DMS79 (cell line): ENCODE results near the gene SRGAP3.

Experiments
- DNase-seq: peaks from one replicate; lab custom pipeline; 2025; lab: John Stamatoyannopoulos, UW

SRGAP3 gene

GRCh38 chr3:9253327-9253726 lies 3.9 kb upstream of the SRGAP3 start:
- no peak for DNase-seq

DNA sequence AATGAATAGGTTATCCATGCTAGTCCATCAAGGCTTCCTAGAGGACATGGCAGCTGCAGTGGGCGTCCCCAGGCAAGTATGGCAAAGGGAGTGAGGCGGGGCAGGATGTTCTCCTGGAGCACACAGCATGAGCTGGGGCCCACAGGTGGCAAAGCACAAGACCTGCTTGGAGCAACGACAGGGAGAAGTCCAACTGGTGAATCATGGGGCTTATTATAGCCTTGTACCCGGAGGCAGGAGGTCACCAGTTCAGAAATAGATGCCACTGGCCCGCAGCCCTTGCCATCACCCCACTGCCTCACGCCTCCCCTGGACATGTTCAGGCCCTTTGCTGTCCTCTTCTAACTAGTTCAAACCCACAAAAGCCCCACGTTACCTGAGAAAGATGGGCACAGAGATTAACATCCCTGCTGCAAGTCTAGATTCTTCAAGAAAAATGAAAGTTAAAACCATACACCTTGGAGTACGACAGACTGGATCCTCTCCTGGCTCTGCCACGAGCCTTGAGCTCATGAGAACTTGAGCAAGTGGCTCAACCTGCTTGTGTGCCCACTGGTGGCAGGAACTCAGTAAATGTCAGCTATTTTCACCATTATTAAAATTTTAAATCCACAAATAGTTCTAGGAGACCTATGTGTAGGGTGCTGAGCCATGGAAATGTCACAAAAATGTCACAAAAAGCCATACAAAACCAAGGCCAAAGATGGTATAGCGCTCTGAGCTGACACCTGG lies 1.8 kb upstream of the SRGAP3 start:
- DNase-seq: no peak

- DNase-seq: no peak
These were observed 790 bp upstream of the SRGAP3 start for GRCh38 chr3:9250236-9250635.

GRCh38 chr3:9248522-9249271 lies 749 bp downstream of the SRGAP3 start:
- DNase-seq: no peak

DNA sequence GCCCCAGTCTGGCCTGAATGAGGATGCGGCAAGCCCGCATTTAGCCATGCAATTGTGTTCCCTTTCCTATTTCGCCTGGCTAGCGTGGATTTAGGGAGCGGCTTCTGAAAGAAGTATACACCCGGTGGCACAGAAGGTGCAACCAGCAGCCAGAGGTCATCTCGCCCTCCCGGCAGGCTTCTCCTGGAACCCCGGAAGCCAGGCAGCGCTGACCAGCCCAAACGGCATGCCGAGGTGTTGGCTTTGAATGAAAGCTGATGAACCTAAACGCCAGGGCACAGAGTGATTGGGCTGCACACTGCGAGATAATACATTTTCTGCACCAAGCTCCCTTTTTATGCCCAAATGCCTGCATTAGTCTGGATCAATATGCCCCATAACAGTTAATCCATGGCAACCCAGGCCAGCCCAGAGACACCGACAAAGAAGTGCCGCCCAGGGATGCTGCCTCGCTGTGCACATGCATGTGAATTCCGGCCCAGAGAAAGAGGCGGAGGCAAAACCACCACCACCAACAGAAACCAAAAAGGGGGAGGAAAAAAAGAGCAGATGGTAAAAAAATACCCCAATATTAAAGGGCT lies 1.4 kb downstream of the SRGAP3 start:
- DNase-seq: no peak

DNA sequence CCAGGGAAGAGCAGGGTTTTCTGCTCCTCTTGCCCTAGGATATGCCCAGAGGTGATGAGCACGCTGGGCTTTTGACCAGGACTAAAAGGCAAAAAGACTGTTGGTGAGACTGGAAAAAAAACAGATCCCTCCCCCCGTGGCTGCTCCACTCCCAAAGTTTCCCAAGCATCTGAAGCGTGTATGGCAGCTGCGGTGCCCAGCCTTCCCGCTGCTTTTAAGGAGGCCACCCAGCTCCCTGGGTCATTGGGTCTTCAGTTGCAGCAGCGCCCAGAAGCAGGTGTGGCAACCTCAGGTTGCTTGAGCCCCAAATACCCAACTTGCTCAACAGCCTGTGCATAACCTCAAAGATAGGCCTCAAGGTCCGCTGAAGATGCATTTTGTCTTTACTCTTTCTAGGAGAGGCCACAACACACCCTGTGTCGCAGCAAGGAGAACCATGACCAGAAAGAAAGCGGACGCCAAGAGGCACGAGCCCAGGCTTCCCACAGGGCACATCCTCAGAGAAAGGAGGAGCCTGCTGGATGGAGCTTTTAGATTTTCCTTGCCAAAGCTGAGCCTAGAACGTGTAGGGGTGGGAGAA lies 2.0 kb downstream of the SRGAP3 start:
- DNase-seq: no peak

DNA sequence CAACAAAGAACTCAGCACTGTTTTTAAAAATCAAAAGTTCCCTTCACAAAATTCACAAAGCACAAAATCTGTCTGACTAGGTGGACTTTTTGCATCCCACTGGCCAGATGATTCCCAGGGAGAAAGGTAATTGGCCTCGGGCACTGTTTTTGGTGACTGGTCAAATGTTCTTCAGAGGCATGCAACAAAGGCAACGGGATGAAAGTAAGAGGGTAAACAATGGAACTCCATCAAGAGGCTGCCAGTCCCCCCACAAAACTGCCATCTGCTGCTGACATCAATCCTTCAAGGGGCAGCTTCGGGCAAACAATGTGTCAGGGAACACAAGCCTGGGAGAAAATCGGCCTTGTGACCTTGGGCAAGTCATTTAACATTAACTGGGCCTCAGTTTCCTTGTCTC lies 3.3 kb downstream of the SRGAP3 start:
- DNase-seq: no peak

- DNase-seq: no peak
These were observed 4.8 kb downstream of the SRGAP3 start for GRCh38 chr3:9244495-9245183.

DNA sequence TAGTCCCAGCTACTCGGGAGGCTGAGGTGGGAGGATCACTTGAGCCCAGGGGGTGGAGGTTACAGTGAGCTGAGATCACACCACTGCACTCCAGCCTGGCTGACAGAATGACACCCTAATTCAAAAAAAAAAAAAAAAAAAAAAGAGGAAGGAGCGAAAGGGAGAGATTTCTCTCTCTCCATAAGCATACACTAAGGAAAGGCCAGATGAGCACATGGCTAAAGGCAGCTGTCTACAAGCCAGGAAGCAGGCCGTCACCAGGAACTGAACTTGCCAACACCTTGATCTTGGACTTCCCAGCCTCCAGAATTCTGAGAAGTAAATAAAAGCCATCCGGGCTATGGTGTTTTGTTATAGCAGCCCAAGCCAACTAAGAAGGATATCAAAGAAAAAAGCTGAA lies 7.5 kb downstream of the SRGAP3 start:
- DNase-seq: no peak

GRCh38 chr3:9239680-9240079 lies 9.8 kb downstream of the SRGAP3 start:
- no peak for DNase-seq

- no peak for DNase-seq
These were observed 10.6 kb downstream of the SRGAP3 start for GRCh38 chr3:9238721-9239295.

DNA sequence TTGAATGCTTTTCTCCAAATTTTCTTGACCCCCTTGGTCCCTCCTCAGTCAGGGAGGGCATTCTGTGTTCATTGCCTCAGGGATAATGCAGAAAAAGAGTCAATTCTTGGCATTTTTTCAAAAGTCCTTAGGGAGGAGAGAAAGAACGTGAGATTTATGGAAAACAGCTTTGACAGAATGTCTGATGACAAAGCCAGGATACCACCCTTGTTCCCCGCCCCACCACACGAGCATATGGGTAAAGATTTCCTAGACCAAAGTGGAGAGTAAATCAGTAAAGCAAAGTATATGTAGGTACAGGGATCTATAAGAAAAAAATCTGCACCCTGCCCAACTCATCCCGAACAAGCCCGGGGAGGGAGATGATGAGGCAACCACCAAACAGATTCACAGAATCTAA lies 11.2 kb downstream of the SRGAP3 start:
- no peak for DNase-seq

- DNase-seq: no peak
These were observed 15.4 kb downstream of the SRGAP3 start for GRCh38 chr3:9233814-9234600.

DNA sequence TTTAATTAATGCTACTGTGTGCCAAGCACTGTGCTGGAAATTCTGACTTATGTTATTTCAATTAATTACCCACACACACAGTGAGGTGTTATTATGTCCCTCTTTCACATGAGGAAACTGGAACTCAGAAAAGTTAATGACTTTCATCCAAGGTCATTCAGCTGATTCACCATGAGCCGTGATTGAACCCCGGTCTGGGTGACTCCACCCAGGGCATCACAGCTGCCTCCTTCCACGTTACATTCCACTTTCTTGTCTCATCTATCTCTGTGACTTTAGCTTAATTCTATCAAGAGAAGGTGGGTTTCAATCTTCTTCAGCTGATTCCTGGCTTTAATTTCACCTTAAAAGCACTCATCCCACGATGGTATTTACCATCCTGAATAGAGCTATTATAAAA lies 16.3 kb downstream of the SRGAP3 start:
- DNase-seq: no peak

- DNase-seq: no peak
These were observed 17.5 kb downstream of the SRGAP3 start for GRCh38 chr3:9231937-9232336.

- no peak for DNase-seq
These were observed 18.0 kb downstream of the SRGAP3 start for GRCh38 chr3:9231471-9231870.

DNA sequence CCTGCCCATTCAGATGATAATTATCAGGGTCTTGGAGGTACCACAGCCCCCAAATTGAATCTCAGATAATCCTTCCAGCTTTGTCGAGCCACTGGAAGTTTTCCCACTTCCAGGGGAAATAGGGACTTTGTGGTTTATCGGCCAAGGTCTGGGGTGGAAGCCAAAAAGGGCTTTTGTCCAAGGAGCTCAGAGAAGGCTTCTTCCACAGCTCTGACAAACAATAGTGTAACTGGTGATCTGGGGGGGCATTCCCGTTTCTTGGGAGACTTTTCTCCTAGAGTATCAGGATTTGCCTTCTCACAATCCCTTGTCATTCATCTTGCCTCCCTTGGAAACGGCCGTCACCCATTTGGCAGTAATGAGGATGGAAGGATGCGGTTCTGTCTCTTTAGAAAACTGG lies 18.4 kb downstream of the SRGAP3 start:
- DNase-seq: no peak

- DNase-seq: no peak
These were observed 18.9 kb downstream of the SRGAP3 start for GRCh38 chr3:9230596-9230995.

GRCh38 chr3:9229879-9230278 lies 19.6 kb downstream of the SRGAP3 start:
- DNase-seq: no peak

- no peak for DNase-seq
These were observed 20.1 kb downstream of the SRGAP3 start for GRCh38 chr3:9229325-9229724.

GRCh38 chr3:9226326-9226725 lies 23.1 kb downstream of the SRGAP3 start:
- DNase-seq: no peak
